ENCODE data around the gene TATDN2.
"Not testable (repeated sequence)": the region's sequence is repeated elsewhere in the genome, so short reads cannot be mapped to it uniquely, and the experiment has no call there.

TATDN2 gene

GRCh38 chr3:10238345-10239183, 9.7 kb upstream of the TATDN2 start:
- DNase-seq: no peak

- no peak for DNase-seq
Observed at GRCh38 chr3:10240799-10241198, 7.5 kb upstream of the TATDN2 start.

GRCh38 chr3:10242182-10243065, 5.8 kb upstream of the TATDN2 start:
- DNase-seq: peak; percentile 72

GRCh38 chr3:10244009-10244408, 4.2 kb upstream of the TATDN2 start:
- DNase-seq: no peak

GRCh38 chr3:10245081-10245712, 3.1 kb upstream of the TATDN2 start:
- DNase-seq: no peak

GRCh38 chr3:10247679-10248183, 528 bp upstream of the TATDN2 start:
- no peak for DNase-seq

- peak; percentile 41 for DNase-seq
Observed at GRCh38 chr3:10248984-10249748, 907 bp downstream of the TATDN2 start.

GRCh38 chr3:10249833-10250232, 1.6 kb downstream of the TATDN2 start:
- no peak for DNase-seq

GRCh38 chr3:10251006-10251405, 2.7 kb downstream of the TATDN2 start:
- no peak for DNase-seq

GRCh38 chr3:10253731-10254130, 5.5 kb downstream of the TATDN2 start:
- DNase-seq: no peak

- DNase-seq: no peak
Observed at GRCh38 chr3:10255835-10256234, 7.6 kb downstream of the TATDN2 start.

GRCh38 chr3:10259036-10259435, 10.8 kb downstream of the TATDN2 start:
- no peak for DNase-seq

GRCh38 chr3:10259798-10260197, 11.5 kb downstream of the TATDN2 start:
- DNase-seq: no peak

- DNase-seq: no peak
Observed at GRCh38 chr3:10260211-10260701, 12.0 kb downstream of the TATDN2 start.

- DNase-seq: no peak
Observed at GRCh38 chr3:10262027-10262426, 13.8 kb downstream of the TATDN2 start.

GRCh38 chr3:10263646-10264363, 15.5 kb downstream of the TATDN2 start:
- peak; percentile 66 for DNase-seq

GRCh38 chr3:10265833-10266232, 17.6 kb downstream of the TATDN2 start:
- DNase-seq: no peak

GRCh38 chr3:10266936-10267335, 18.7 kb downstream of the TATDN2 start:
- not testable (repeated sequence) for DNase-seq

GRCh38 chr3:10268116-10268515, 19.9 kb downstream of the TATDN2 start:
- no peak for DNase-seq

GRCh38 chr3:10268930-10269329, 20.7 kb downstream of the TATDN2 start:
- DNase-seq: no peak

GRCh38 chr3:10269443-10269842, 21.2 kb downstream of the TATDN2 start:
- DNase-seq: no peak

GRCh38 chr3:10272476-10272875, 24.2 kb downstream of the TATDN2 start:
- not testable (repeated sequence) for DNase-seq
